ENCODE measurements around the gene KCNIP3.

DNA sequence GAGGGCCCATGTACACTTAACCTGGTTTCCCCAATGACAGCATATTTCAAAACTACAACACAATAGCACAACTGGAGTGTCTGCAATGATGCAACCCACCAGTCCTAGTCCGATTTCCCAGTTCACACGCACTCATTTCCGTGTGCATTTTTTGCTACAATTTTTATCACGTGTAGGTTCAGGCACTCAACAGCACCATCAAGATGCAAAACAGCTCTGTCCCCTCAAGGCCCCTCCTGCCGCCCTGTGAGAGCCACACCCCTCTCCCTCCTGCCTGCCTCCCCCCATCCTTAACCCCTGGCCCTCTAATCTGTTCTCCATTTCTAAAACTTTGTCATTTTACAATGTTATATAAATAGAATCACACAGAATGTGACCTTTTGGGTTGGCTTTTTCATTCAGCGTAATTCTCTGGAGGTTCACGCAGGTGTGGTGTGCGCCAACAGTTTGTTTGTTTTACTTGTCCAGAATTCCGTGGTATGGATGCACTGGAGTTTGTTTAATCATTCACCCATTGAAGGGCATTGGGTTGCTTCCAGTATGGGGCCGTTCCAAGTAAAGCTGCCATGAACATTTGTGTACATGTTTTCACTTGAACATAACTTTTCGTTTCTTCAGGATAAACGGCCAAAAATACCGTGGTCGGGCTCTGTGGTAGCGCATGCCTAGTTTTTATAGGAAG lies 8.4 kb downstream of the KCNIP3 start:
- TF ChIP-seq ZBTB20 (tag by site-specific recombination; IDR thresholded peaks at IDR 0.05) (no peak), ZBTB7A (tag by site-specific recombination; IDR thresholded peaks at IDR 0.05; ENCODE audit: low read depth) (no peak), HOXC10 (CRISPR knock-in tag; IDR thresholded peaks at IDR 0.05) (no peak), ZBTB8A (tag by site-specific recombination; IDR thresholded peaks at IDR 0.05) (no peak)
- TF ChIP-seq, protein P1, sequence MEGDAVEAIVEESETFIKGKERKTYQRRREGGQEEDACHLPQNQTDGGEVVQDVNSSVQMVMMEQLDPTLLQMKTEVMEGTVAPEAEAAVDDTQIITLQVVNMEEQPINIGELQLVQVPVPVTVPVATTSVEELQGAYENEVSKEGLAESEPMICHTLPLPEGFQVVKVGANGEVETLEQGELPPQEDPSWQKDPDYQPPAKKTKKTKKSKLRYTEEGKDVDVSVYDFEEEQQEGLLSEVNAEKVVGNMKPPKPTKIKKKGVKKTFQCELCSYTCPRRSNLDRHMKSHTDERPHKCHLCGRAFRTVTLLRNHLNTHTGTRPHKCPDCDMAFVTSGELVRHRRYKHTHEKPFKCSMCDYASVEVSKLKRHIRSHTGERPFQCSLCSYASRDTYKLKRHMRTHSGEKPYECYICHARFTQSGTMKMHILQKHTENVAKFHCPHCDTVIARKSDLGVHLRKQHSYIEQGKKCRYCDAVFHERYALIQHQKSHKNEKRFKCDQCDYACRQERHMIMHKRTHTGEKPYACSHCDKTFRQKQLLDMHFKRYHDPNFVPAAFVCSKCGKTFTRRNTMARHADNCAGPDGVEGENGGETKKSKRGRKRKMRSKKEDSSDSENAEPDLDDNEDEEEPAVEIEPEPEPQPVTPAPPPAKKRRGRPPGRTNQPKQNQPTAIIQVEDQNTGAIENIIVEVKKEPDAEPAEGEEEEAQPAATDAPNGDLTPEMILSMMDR (tag by site-specific recombination; IDR thresholded peaks at IDR 0.05), result no peak
